Epithelial cell of prostate (primary cell): ENCODE data around the gene PLXNA4.

Experiments
- DNase-seq: peaks from one replicate; pipeline ENCODE4 v3.0.0-alpha.2; 2011; ENCODE audit warnings: low read depth, low spot score
- H3K27ac ChIP-seq: fragments of 450-650 bp; 2 replicates; pipeline ENCODE4 v1.5.1; 2017; ENCODE audit warnings: mild to moderate bottlenecking

The PLXNA4 gene

GRCh38 chr7:132307465-132307864, 268.8 kb downstream of the PLXNA4 start:
- DNase-seq: no peak
- no peak overlapping the region for H3K27ac ChIP-seq

GRCh38 chr7:132300599-132301277, 275.5 kb downstream of the PLXNA4 start:
- DNase-seq: no peak
- H3K27ac ChIP-seq: no peak overlapping the region

DNA sequence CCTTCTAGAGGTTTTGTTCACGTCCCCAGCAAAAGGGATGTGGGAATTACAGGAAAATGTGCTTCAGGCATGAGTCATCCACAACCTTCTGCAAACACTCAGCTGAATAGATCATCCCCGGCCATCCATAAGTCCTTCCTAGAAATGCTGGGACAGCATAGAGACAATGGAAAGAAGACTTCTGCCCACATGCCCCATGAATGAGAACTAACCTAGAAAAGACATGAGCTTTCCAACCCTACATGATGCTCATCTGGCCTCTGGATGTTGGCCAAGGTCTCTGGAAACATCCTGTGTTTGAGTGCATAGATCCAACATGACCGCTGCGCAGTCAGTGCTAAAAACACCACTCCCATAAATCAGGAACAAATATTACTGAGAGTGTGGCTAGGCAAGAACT, 277.5 kb downstream of the PLXNA4 start:
- no peak overlapping the region for H3K27ac ChIP-seq
- no peak for DNase-seq

- no peak overlapping the region for H3K27ac ChIP-seq
- no peak for DNase-seq
Measured at GRCh38 chr7:132296820-132297219, 279.4 kb downstream of the PLXNA4 start.

- DNase-seq: peak; percentile 29
- H3K27ac ChIP-seq: no peak overlapping the region
Measured at GRCh38 chr7:132295175-132295574, 281.1 kb downstream of the PLXNA4 start.

GRCh38 chr7:132292803-132293202, 283.5 kb downstream of the PLXNA4 start:
- DNase-seq: no peak
- no peak overlapping the region for H3K27ac ChIP-seq

DNA sequence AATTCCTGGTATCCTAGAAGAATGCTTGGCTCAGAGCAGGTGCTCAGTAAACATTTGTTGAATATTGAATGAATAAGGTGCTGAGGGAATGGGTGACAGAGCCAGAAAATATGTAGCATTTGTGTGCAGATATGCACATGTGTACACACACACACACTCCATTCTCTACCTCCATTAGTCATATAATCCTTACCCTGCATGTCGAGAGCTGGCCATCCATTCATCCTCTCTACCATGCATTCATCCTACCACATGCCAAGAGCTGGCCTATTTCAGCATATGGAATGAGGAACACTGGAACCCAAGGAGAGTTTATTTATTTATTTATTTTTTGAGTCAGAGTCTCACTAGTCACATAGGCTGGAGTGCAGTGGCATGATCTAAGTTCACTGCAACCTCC, 284.8 kb downstream of the PLXNA4 start:
- DNase-seq: peak; percentile 16
- H3K27ac ChIP-seq: no peak overlapping the region

GRCh38 chr7:132290021-132290420, 286.2 kb downstream of the PLXNA4 start:
- no peak overlapping the region for H3K27ac ChIP-seq
- no peak for DNase-seq

DNA sequence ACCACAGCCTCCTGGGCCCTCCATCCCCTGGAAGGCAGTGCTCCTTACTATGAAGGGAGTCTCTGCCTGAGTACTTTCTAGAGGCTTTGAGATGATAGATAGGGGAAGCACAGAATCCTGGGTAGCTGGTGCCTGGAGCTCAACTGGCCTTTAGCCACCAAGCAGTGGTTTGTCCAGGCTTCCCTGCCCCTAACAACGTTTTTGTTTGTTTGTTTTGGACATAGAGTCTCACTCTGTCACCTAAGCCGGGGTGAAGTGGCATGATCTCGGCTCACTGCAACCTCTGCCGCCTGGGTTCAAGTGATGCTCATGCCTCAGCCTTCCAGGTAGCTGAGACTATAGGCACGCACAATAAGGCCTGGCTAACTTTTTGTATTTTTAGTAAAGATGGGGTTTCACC, 289.4 kb downstream of the PLXNA4 start:
- H3K27ac ChIP-seq: no peak overlapping the region
- no peak for DNase-seq

DNA sequence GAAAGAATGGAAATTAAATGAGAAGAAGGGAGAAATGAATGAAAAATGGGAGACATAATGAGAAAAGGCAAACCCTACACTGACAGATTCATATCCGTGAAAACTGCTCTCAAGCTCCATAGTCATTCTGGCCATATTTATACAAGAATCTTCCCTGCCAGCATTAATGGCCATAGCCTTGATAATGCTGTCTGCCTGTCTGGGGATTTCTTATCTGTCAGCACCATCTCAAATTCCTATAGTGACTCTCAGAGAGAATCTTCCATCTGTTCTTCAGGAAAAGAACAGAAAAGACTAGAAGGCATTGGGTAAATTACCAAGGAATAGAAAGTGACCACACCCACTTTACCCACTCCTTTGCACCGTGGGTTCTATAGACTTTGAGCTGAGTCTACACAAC, 295.9 kb downstream of the PLXNA4 start:
- H3K27ac ChIP-seq: no peak overlapping the region
- DNase-seq: no peak

GRCh38 chr7:132279718-132280117, 296.6 kb downstream of the PLXNA4 start:
- no peak overlapping the region for H3K27ac ChIP-seq
- no peak for DNase-seq

- no peak overlapping the region for H3K27ac ChIP-seq
- no peak for DNase-seq
Measured at GRCh38 chr7:132276976-132277725, 299.1 kb downstream of the PLXNA4 start.

- no peak overlapping the region for H3K27ac ChIP-seq
- DNase-seq: no peak
Measured at GRCh38 chr7:132276234-132276630, 300.0 kb downstream of the PLXNA4 start.

DNA sequence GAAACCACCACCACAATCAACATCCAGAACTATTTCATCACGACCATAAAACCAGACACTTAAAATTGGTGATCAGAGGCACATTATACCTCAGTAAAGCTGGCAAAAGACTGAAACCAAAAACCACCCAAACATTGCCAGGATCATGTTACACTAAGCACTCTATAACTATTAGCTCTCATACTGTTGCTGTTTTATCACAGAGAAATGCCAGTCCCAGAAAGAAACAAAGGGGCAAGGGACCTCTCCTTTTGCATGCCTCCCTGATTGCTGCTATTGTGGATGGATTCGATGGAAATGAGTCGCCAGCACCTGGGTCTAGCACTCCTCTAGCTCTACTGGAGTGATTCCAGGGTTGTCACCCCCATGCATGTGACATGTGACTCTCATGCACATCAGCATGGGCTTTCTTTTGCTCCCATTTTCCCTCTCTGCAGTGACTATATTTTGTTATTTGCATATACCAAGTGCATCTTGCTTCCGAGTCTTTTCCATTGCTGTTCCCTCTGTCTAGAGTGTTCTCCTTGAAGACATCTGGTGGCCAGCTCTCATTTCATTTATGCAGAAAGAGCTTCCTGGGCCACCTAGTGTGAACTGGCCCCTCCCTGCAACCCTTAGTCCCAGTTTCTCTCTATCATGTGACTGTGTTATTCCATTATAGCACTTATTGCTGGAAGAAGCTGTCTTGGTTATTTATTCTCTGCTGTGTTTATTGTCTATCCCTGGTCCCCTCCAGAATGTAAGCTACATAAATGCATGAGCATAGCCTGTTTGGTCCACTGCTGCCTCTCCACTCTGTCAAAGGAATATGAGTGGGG, 300.6 kb downstream of the PLXNA4 start:
- no peak for DNase-seq

GRCh38 chr7:132272763-132273371, 303.4 kb downstream of the PLXNA4 start:
- H3K27ac ChIP-seq: no peak overlapping the region
- no peak for DNase-seq

More for the DNA sequence above, 300.6 kb downstream of the PLXNA4 start:
- no peak overlapping the region for H3K27ac ChIP-seq

DNA sequence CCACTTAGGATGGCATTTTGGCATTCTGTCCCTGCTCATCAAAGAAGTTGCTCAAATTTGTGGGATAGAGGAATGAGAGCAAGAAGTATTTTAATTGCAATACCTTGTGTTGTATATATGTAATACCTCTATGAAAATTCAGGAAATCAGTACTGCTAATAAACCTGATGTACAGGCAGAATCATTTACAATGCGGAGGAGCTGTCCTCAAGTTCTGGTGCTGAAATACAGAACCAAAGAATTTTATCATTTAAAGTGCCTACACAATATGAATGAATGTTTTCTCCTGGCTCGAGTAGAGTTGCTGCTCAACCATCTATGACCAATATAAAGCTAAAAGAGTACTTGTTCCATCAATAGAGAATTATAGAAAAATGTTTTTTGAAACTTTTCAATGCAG, 305.8 kb downstream of the PLXNA4 start:
- H3K27ac ChIP-seq: no peak overlapping the region
- DNase-seq: no peak

DNA sequence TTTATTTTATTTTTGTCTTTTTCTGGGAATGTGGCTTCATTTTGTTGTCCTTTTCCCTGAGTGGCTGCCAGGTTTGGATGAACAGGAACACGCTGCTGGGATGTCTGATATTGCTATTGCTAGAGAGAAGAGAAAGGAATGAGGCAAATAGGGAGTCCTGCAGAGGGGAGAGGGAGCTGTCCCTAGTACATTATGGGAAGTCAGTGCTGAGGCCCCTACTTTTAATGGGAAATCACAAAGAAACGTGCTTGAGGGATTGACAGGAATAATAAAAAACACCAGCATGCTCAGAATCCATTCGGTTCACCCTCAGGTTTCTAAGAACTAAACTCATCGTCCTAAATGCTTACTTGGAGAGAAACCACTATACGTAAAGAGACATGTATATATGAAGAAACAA, 306.6 kb downstream of the PLXNA4 start:
- no peak overlapping the region for H3K27ac ChIP-seq
- no peak for DNase-seq

DNA sequence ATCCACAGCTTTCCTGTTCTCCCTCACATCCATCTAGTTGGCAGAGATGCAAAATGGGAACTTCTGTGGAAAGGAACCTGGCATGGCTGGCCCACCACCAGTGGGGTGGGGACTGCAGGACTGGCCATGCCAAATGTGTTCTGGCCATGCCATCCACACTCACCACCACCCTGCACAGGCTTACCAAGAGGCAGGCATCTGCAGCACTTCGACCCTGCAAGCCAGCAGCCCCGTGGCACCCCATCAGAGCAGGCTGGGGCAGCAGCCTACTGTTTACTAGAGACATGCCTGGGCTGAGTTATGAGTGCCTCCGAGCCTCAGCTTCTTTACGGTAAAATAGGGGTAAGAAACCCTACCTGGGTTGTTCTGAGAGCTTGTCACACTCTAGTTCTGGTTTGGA, 313.1 kb downstream of the PLXNA4 start:
- H3K27ac ChIP-seq: no peak overlapping the region
- no peak for DNase-seq

DNA sequence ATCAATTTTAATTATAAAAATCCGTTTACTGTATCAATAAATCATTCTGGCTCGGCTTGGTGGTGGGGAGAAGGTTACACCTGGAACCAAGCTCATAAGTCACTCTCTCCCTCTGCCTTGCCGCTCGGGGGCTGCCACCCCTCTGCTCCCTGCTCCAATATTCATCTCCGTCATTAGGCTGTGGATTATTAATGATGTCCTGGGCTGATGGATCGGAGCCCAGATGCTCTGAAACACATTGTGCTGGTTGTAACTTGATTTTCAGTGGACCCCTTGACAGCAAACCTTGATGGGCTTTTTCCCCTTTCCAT, 314.2 kb downstream of the PLXNA4 start:
- no peak for DNase-seq
- no peak overlapping the region for H3K27ac ChIP-seq

GRCh38 chr7:132261327-132262159, 314.7 kb downstream of the PLXNA4 start:
- DNase-seq: no peak
- no peak overlapping the region for H3K27ac ChIP-seq
